Spleen (tissue), 7 donors: Measurements from ENCODE around the gene SLC11A1.

ENCODE experiments used
- POLR2AphosphoS5 ChIP-seq, 3 donors: sonication (generic); formaldehyde crosslinking; IDR thresholded peaks; one replicate each; pipeline ENCODE4 v1.5.1; 2017; ENCODE audit warnings: antibody characterized with exemption in 3 of 3
- TF ChIP-seq, protein P1 (sequence below), 11 experiments: fragments of 200-600 bp in 7 of 11; fragments of 450-650 bp in 4 of 11; sonication (generic) in 4 of 11; IDR thresholded peaks in 8 of 11; conservative IDR thresholded peaks in 3 of 11; 1 replicate in 7 of 11; 2 replicates in 4 of 11; pipeline versions ENCODE4 v1.4.0 to v1.8.0; 2016 to 2021; ENCODE audit warnings: antibody characterized with exemption in 11 of 11, inconsistent platforms in 4 of 11, mild to moderate bottlenecking in 1 of 11
- donor health status: DM: no; HTN: no; CAD: no; lungs with moderate emphysema.
- donor health status: DM: no; HTN: no; CAD: no.
- donor health status: DM: no; HTN: no; CAD: no.

DNA sequence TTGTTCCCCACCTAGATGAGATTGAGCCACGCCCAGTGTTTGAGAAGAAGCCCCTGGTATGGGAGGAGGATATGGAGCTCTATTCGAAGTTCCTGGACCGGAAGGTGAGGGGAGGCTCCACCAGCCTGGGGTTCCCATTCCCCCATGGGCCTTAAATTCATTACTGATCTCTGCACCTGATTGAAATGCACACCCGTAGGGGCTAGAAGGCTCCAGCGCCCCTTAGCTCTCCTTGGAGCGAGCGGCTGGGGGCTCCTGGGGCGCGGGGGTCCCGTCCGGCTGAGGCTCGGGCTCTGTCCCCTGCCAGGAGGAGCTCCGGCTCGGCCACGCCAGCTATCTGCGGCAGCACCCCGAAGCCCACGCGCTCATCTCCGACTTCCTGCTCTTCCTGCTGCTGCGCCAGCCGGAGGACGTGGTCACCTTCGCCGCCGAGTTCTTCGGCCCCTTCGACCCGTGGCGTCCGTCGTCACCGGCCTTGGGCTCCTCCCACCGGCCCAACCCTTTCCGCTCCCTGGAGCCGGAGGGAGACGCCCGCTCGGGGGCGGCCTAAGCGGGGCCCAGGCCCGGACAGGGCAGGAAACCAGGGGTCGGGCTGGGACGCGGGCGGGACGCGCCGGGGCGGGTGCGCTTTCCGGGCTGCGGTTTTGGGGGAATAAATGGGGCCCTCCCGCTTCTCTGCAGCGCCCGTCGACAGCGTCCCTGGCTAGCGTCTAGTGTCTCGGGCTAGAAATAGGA lies 14.5 kb upstream of the SLC11A1 start:
- TF ChIP-seq, protein P1, sequence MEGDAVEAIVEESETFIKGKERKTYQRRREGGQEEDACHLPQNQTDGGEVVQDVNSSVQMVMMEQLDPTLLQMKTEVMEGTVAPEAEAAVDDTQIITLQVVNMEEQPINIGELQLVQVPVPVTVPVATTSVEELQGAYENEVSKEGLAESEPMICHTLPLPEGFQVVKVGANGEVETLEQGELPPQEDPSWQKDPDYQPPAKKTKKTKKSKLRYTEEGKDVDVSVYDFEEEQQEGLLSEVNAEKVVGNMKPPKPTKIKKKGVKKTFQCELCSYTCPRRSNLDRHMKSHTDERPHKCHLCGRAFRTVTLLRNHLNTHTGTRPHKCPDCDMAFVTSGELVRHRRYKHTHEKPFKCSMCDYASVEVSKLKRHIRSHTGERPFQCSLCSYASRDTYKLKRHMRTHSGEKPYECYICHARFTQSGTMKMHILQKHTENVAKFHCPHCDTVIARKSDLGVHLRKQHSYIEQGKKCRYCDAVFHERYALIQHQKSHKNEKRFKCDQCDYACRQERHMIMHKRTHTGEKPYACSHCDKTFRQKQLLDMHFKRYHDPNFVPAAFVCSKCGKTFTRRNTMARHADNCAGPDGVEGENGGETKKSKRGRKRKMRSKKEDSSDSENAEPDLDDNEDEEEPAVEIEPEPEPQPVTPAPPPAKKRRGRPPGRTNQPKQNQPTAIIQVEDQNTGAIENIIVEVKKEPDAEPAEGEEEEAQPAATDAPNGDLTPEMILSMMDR (IDR thresholded peaks at IDR 0.05 in 8 of 11, conservative IDR thresholded peaks at IDR 0.05 in 3 of 11), result peak in 7 of 11 experiments; percentile 7 to 47 (median 26)
- peak; percentile 98 to 99 (median 99) for TF ChIP-seq POLR2AphosphoS5 (IDR thresholded peaks at IDR 0.05)
